K562 (cell line): ENCODE results near the gene PACS1. TPM values are rescaled to one million over a fixed set of nuclear protein-coding genes. Genes with fewer than 3 reads are reported as not detected.

ENCODE experiments used
- BACH1 ChIP-seq: fragments of 200-800 bp; sonication (Bioruptor generic); IDR thresholded peaks from 2 replicates; pipeline ENCODE4 v1.6.1; 2016; ENCODE audit warnings: missing genetic modification characterization, missing compliant biosample characterization
- FOXA3 ChIP-seq, 2 experiments: fragments of 450-650 bp in 1 of 2; sonication (generic) in 1 of 2; formaldehyde crosslinking; IDR thresholded peaks in 1 of 2; conservative IDR thresholded peaks in 1 of 2; 2 replicates each; pipeline versions ENCODE4 v1.4.0 to v1.8.0; 2020 to 2022; ENCODE audit warnings: mild to moderate bottlenecking in 2 of 2, missing genetic modification reagents in 1 of 2
- HEY1 ChIP-seq: fragments of 250-450 bp; sonication (Bioruptor Pico); IDR thresholded peaks from 2 replicates; pipeline ENCODE4 v1.5.0; 2020; ENCODE audit warnings: mild to moderate bottlenecking, moderate library complexity, borderline replicate concordance
- JUND ChIP-seq, 2 experiments: IDR thresholded peaks; 2 replicates in 1 of 2; 3 replicates in 1 of 2; pipeline ENCODE4 v1.6.1; 2011; ENCODE audit warnings: borderline replicate concordance in 2 of 2, low read depth in 2 of 2, low read length in 2 of 2, improper control_type of control experiment in 1 of 2, missing biosample characterization in 1 of 2, missing genetic modification characterization in 1 of 2, missing genetic modification reagents in 1 of 2
- MTA1 ChIP-seq: fragments of 450-650 bp; IDR thresholded peaks from 2 replicates; pipeline ENCODE4 v1.6.1; 2017; ENCODE audit warnings: borderline replicate concordance
- NR0B1 ChIP-seq: fragments of 450-650 bp; IDR thresholded peaks from one replicate; pipeline ENCODE4 v1.6.1; 2018; ENCODE audit warnings: mild to moderate bottlenecking, moderate library complexity; ENCODE audit not compliant: partially characterized antibody
- PHF21A ChIP-seq: fragments of 450-650 bp; IDR thresholded peaks from 2 replicates; pipeline ENCODE4 v1.6.1; 2017; ENCODE audit warnings: low read depth, borderline replicate concordance
- POLR2AphosphoS5 ChIP-seq: IDR thresholded peaks from 2 replicates; pipeline ENCODE4 v1.6.1; 2011; ENCODE audit warnings: mild to moderate bottlenecking, low read depth, low read length, moderate library complexity; ENCODE audit not compliant: control insufficient read depth, insufficient read depth
- PTTG1 ChIP-seq: fragments of 450-650 bp; IDR thresholded peaks from 2 replicates; pipeline ENCODE4 v1.6.1; 2016; ENCODE audit warnings: low read depth, mild to moderate bottlenecking, missing genetic modification characterization, missing compliant biosample characterization
- SETDB1 ChIP-seq: IDR thresholded peaks from one replicate; pipeline ENCODE4 v1.6.1; 2012; ENCODE audit warnings: low read length, control low read depth, inconsistent platforms
- SMARCE1 ChIP-seq: fragments of 450-650 bp; IDR thresholded peaks from 2 replicates; pipeline ENCODE4 v1.7.1; 2016; ENCODE audit warnings: mild to moderate bottlenecking
- SOX6 ChIP-seq: fragments of 450-650 bp; IDR thresholded peaks from 2 replicates; pipeline ENCODE4 v1.6.1; 2014; ENCODE audit warnings: mild to moderate bottlenecking
- SP1 ChIP-seq: sonication (generic); formaldehyde crosslinking; IDR thresholded peaks from 2 replicates; pipeline ENCODE4 v1.8.1; 2022; ENCODE audit warnings: mild to moderate bottlenecking, missing genetic modification reagents
- SUPT5H ChIP-seq: fragments of 450-650 bp; IDR thresholded peaks from 2 replicates; pipeline ENCODE4 v1.6.1; 2016
- TEAD1 ChIP-seq, 2 experiments: fragments of 450-650 bp in 1 of 2; sonication (generic) in 1 of 2; formaldehyde crosslinking; IDR thresholded peaks; 2 replicates each; pipeline versions ENCODE4 v1.4.0 to v1.8.0; 2020 to 2022; ENCODE audit warnings: mild to moderate bottlenecking in 2 of 2, missing genetic modification reagents in 1 of 2
- THRA ChIP-seq: fragments of 450-650 bp; IDR thresholded peaks from 2 replicates; pipeline ENCODE4 v1.6.1; 2017; ENCODE audit warnings: mild to moderate bottlenecking, moderate library complexity
- THRAP3 ChIP-seq: fragments of 450-650 bp; IDR thresholded peaks from 2 replicates; pipeline ENCODE4 v1.6.1; 2016; ENCODE audit warnings: mild to moderate bottlenecking, inconsistent platforms, borderline replicate concordance
- USF2 ChIP-seq: sonication (generic); formaldehyde crosslinking; IDR thresholded peaks from 2 replicates; pipeline ENCODE4 v1.5.0; 2020; ENCODE audit warnings: missing genetic modification reagents
- ZC3H11A ChIP-seq: IDR thresholded peaks from 2 replicates; pipeline ENCODE4 v1.6.1; 2012; ENCODE audit warnings: low read depth, low read length, improper control_type of control experiment
- ZNF436 ChIP-seq: fragments of 250-450, 450-650 bp; sonication (Bioruptor Pico); formaldehyde crosslinking; IDR thresholded peaks from 2 replicates; pipeline ENCODE4 v1.7.0; 2020; ENCODE audit warnings: mild to moderate bottlenecking
- ZNF57 ChIP-seq: fragments of 450-650 bp; formaldehyde crosslinking; IDR thresholded peaks from 2 replicates; pipeline ENCODE4 v1.4.0; 2020; ENCODE audit warnings: mild to moderate bottlenecking, moderate library complexity
- ZNF766 ChIP-seq: fragments of 200-800 bp; sonication (Bioruptor generic); conservative IDR thresholded peaks from 2 replicates; pipeline ENCODE4 v1.6.1; 2016; ENCODE audit warnings: missing genetic modification characterization, missing compliant biosample characterization
- polyA plus RNA-seq, 8 experiments: library from polyadenylated mRNA; depleted of rRNA in 4 of 8; stranded (reverse) in 5 of 8; unstranded in 3 of 8; fragments of >200 nt; fragmentation: Nextera tagmentation in 2 of 8; fragmentation: Illumina TruSeq in 1 of 8; extraction: Ambion mirVana in 2 of 8; extraction: Trizol in 1 of 8; gene quantifications; 2 replicates each; pipeline versions ENCODE4 v1.2.1 to v1.2.3, GENCODE V29; 2011 to 2014; ENCODE audit warnings: inconsistent platforms in 1 of 8, missing spikeins in 1 of 8
- total RNA-seq, 7 experiments: library from RNA; depleted of rRNA in 6 of 7; stranded (reverse); fragments of >200 nt in 6 of 7; fragmentation: Illumina TruSeq in 2 of 7; extraction: Trizol in 2 of 7; gene quantifications; 2 replicates each; pipeline versions ENCODE4 v1.2.1 to v1.2.3, GENCODE V29; 2011 to 2021; ENCODE audit warnings: low replicate concordance in 1 of 7
- TF ChIP-seq, protein P1 (sequence below): fragments of 250-450 bp; sonication (Bioruptor Pico); IDR thresholded peaks from 2 replicates; pipeline ENCODE4 v1.5.1; 2021; ENCODE audit warnings: mild to moderate bottlenecking

The PACS1 gene
- total and polyA plus RNA-seq, 9 of the 15 experiments (the other 6 are each of a cell fraction or from before 2014, with no cell fraction given) = 0.34 to 28.1 (median 8.5) TPM

- TF ChIP-seq SETDB1 = no peak
- TF ChIP-seq THRAP3 = no peak
- peak; percentile 61; the same call in 1 of the 2 replicates for TF ChIP-seq POLR2AphosphoS5
- TF ChIP-seq, protein P1, sequence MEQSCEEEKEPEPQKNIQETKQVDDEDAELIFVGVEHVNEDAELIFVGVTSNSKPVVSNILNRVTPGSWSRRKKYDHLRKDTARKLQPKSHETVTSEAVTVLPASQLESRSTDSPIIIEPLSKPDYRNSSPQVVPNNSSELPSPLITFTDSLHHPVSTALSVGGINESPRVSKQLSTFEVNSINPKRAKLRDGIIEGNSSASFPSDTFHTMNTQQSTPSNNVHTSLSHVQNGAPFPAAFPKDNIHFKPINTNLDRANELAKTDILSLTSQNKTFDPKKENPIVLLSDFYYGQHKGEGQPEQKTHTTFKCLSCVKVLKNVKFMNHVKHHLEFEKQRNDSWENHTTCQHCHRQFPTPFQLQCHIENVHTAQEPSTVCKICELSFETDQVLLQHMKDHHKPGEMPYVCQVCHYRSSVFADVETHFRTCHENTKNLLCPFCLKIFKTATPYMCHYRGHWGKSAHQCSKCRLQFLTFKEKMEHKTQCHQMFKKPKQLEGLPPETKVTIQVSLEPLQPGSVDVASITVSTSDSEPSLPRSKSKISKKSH (CRISPR knock-in tag) = no peak
- TF ChIP-seq THRA = no peak
- no peak for TF ChIP-seq BACH1 (tag)
- TF ChIP-seq PTTG1 = no peak
- TF ChIP-seq ZNF436 (CRISPR knock-in tag) = no peak
- peak; percentile 84 for TF ChIP-seq SUPT5H
- TF ChIP-seq NR0B1 = no peak
- no peak for TF ChIP-seq FOXA3 (CRISPR knock-in tag; conservative IDR thresholded peaks at IDR 0.05 in 1 of 2, IDR thresholded peaks at IDR 0.05 in 1 of 2)
- peak; percentile 89 for TF ChIP-seq JUND (IDR thresholded peaks at IDR 0.05; ENCODE audit: borderline replicate concordance, low read depth, low read length)
- no peak for TF ChIP-seq JUND (tag; IDR thresholded peaks at IDR 0.05; ENCODE audit: borderline replicate concordance, low read depth, low read length)
- no peak for TF ChIP-seq USF2 (CRISPR knock-in tag)
- peak; percentile 53 for TF ChIP-seq SMARCE1
- TF ChIP-seq ZNF766 = 0 out of 2 replicates have a peak, but pooled peaks have one; percentile 13
- no peak for TF ChIP-seq MTA1
- no peak for TF ChIP-seq ZNF57
- peak in 1 of 2 experiments; percentile 64; a peak in 3 of 4 replicates for TF ChIP-seq TEAD1 (CRISPR knock-in tag; IDR thresholded peaks at IDR 0.05)
- no peak for TF ChIP-seq HEY1 (CRISPR knock-in tag)
- no peak for TF ChIP-seq ZC3H11A
- peak; percentile 86 for TF ChIP-seq SP1
- no peak for TF ChIP-seq SOX6
- TF ChIP-seq PHF21A = no peak
Measured at GRCh38 chr11:66267379-66268243, 197.5 kb downstream of the PACS1 start (continued).
